ENCODE measurements around the gene PRKAB1.
"Not testable (repeated sequence)": the region's sequence is repeated elsewhere in the genome, so short reads cannot be mapped to it uniquely, and the experiment has no call there.

Gene PRKAB1

GRCh38 chr12:119667577-119668323 is at the start of gene PRKAB1:
Gene PRKAB1 (plus strand): TSS chr12:119668133. CDS start chr12:119668245, 112 bp downstream.
- DNase-seq, result peak; percentile 99

DNA sequence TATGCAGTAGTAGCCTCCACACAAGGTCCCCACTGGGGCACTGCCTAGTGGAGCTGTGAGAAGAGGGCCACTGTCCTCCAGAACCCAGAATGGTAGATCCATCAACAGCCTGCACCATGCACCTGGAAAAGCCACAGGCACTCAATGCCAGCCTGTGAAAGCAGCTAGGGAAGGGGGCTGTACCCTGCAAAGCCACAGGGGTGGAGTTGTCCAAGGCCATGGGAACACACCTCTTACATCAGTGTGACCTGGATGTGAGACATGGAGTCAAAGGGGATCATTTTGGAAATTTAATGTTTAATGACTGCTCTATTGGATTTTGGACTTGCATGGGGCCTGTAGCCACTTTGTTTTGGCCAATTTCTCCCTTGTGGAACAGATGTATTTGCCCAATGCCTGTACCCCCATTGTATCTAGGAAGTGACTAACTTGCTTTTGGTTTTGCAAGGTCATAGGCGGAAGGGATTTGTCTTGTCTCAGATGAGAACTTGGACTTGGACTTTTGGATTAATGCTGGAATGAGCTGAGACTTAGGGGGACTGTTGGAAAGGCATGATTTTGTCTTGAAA is 49.5 kb upstream of the PRKAB1 start:
- DNase-seq, result not testable (repeated sequence)

DNA sequence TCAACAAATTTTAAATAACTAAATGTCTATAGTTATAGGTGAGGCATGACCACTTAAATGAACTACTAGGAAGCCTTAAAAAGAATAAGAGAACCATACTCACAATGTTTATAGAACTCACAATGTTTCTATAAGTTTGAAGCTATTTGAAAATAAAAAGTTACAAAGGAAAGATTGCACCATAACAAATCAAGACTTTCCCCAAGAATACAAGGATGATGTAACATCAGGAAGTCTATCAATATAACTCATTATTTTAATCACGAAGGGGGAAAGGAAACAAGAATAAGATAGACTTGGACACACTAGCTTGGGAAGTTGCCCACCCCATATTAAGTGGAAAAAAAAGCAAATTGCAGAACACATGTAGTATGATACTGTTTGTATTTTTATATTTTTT is 47.4 kb upstream of the PRKAB1 start:
- no peak for DNase-seq

- no peak for DNase-seq
These were observed 46.1 kb upstream of the PRKAB1 start for GRCh38 chr12:119621878-119622277.

DNA sequence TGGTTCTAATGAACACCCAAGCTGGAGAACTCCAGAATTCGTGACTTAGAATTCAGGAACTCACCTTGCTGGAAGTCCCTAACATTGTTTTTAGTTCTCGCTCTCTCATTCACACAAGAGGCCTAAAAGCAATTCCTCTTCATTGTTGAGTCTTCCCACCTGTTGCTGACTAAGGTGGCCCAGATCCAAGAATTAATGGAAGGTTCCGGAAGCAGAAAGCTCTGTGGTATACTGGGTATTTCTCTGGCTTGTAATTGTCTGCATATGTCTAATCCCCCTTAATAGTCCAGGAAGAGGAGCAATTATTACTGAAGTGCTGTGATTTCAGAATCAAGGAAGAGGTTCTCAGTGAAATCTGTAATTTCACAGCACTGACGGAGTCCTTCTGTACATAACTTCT is 43.0 kb upstream of the PRKAB1 start:
- peak; percentile 85 for DNase-seq

- DNase-seq, result no peak
These were observed 40.8 kb upstream of the PRKAB1 start for GRCh38 chr12:119627019-119627643.

DNA sequence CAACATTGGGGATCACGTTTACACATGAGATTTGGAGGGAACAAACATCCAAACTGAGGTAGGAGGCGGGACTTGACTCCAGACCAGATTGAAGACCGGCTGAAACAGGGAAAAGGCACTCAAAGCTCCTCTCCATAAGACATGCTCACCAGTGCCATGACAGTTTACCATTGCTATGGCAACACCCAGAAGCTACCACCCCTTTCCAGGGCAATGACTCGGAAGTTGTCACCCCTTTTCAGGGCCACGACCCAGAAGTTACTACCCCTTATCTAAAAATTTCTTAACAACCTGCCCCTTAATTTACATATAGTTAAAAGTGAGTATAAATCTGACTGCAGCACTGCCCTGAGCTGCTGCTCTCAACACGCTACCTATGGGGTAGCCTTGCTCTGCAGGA is 40.2 kb upstream of the PRKAB1 start:
- DNase-seq, result no peak

DNA sequence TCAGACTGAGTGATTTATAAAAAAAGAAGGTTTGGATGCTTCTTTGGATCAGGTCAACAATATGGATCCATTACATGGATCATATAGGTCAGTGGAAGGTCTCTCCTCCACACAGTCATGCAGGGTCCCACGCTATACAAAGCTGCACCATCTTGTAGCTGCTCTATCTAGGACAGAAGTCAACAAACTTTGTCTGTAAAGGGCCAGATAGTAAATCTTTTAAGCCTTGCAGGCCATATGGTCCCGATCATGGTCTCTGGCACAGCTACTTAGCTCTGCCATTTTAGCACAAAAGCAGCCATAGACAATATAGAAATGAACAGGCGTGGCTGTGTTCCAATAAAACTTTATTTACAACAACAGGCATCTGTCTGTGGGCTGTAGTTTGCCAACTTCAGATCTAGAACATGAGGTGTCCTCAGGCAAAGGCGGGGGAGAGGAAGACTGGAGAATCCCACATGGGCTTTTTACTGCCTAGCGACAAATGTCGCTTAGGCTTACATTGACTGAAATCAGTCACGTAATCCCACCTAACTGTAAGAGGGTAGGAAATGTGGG is 37.6 kb upstream of the PRKAB1 start:
- DNase-seq, result no peak

- no peak for DNase-seq
These were observed 36.9 kb upstream of the PRKAB1 start for GRCh38 chr12:119630962-119631550.

GRCh38 chr12:119631930-119632678 is 35.8 kb upstream of the PRKAB1 start:
- DNase-seq, result no peak

DNA sequence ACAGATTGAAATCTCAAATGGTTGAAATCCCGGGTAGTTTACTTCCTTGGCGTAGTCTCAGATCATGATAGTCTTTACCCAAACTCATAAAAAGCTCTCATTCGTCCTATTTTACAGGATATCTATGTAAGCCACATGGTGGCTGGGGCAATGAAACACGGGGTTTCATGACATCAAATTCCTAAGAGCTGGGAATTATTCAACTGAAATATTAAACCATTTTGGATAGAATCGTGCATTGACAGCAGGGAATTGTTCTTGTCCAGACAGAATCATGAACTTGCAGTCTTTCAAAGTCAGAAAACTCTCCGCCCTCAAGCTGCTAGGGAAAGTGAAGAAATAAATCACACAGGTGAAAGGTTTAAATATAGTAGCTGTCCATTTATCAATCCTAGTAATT is 33.2 kb upstream of the PRKAB1 start:
- DNase-seq, result no peak

DNA sequence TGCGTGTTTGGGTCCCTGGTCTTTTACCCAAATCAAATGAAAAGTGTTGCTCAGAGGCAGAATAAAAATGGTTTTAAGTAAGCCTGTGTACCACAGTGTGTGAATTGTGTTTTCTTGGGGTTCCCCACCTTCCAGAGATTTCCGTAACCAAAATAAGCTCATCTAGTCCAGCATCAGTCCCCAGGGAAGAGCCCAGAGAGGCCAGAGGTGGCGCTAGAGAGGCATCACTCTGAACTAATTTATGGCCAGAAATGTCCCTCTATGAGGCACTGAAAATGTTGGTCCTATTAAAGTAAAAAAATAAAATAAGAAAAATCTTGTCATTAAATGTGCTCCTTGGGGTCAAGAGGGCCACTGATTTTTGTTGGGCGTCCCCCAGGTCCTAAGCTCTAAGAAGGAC is 24.9 kb upstream of the PRKAB1 start:
- DNase-seq, result no peak

GRCh38 chr12:119644930-119645329 is 23.0 kb upstream of the PRKAB1 start:
- no peak for DNase-seq

- DNase-seq, result no peak
These were observed 22.3 kb upstream of the PRKAB1 start for GRCh38 chr12:119645535-119646059.

GRCh38 chr12:119649202-119649808 is 18.6 kb upstream of the PRKAB1 start:
- peak; percentile 11 for DNase-seq

DNA sequence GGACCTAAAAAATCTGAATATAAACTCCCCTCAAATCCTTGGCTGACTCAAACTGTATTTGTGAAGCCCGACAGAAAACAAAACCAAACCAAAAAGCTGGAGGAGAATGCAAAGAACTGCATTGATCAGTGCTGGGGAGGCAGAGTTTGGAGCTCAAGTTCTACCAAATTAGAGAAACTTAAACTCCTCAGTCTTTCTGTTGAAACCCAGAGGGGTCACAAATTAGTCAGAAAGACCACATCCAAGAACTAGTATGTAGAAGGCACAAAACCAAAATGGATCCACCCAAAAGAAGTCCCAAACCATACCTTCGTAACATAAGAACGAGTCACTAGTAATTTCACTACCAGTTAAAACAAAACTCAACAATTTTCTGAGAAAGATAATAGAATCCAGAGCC is 15.3 kb upstream of the PRKAB1 start:
- no peak for DNase-seq

DNA sequence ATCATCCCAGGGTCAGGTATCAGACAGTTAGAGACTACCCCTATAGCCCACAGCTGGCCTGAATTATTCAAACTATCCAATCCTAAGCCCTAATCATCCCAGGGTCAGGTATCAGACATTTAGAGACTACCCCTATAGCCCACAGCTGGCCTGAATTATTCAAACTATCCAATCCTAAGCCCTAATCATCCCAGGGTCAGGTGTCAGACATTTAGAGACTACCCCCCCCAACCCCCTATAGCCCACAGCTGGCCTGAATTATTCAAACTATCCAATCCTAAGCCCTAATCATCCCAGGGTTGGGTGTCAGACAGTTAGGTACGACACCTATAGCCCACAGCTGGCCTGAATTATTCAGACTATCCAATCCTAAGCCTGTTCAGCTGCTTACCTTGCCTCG is 10.9 kb upstream of the PRKAB1 start:
- DNase-seq, result not testable (repeated sequence)

- not testable (repeated sequence) for DNase-seq
These were observed 9.8 kb upstream of the PRKAB1 start for GRCh38 chr12:119658166-119658565.

DNA sequence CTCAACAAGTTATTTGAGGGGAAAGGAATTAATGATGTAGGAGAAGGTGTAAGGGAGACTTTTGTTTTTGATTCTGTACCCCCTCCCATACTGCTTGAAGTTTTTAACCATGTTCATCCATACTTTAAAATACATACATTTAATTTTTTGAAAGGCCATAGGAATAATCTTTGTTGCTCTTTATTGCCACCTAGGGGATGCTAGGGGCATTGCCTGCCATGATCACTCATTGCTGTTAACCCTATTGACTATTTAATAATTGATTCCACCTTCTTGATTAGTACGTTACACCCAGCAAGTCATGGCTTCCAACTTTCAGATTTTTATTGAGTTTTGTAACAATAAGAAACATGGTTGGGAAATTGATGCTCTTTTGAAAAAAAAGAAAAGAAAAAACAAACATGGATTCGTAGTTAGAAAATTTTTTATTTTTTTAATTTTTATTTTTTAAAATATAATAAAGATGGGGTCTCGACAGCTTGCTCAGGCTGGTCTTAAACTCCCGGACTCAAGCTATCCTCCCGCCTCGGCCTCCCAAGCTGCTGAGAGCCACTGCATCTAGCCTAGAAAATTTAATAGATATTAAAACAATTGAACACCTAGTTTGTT is 8.5 kb upstream of the PRKAB1 start:
- peak; percentile 9 for DNase-seq

- DNase-seq, result no peak
These were observed 7.9 kb upstream of the PRKAB1 start for GRCh38 chr12:119660076-119660475.

DNA sequence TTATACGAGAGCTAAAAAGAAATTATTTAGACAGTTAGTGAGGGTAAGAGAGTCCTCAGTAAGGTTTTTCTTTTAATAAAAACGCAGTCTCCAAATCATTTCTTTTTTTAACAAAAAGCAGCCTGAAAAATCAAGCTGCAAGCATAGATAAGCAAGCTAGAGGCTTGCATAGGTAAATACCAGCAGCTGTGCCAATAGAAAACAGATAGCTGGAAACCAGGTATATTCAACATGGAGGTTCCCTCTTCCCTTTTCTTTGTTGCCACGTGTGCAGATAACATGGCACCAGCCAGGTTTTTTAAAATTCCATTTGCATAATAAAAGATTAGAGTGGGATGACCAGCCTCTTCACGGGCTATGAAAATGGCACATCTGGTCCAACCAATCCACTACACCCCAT is 6.1 kb upstream of the PRKAB1 start:
- no peak for DNase-seq

DNA sequence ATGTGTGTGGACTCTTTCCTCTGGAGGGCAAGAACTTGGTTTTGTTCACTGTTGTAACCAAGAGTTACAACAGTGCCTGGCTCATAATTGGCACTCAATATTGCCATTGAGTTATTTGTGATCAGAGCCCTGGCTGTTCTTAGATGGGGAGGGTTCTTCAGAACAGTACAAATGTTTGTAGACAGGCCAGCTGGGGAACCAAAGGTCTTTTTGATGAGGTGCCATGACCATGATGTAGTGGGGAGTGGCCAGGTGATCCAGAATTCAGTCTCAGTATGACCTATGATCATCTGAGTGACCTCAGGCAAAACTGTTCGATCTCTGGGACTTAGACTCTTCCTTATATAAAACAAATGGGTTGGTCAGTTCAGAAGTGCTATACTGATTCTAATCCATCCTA is 3.3 kb upstream of the PRKAB1 start:
- DNase-seq, result no peak

All from NCI-H1105 (cell line).